Measurements from ENCODE around the gene BLM. TPM values are rescaled to one million over a fixed set of nuclear protein-coding genes. Genes with fewer than 3 reads are reported as not detected.

The BLM gene
- total and polyA plus RNA-seq, 10 of the 15 experiments (the other 5 are each of a cell fraction or from before 2014, with no cell fraction given), result 23.0 to 68.4 (median 43.9) TPM

GRCh38 chr15:90716317-90716975 is 700 bp upstream of the BLM start (continued):
- TF ChIP-seq ZNF207 (IDR thresholded peaks at IDR 0.05; ENCODE audit: borderline replicate concordance), result 0 out of 2 replicates have a peak, but pooled peaks have one; percentile 27
- TF ChIP-seq SMARCA5 (IDR thresholded peaks at IDR 0.05), result peak; percentile 62; the same call in 1 of the 2 replicates

- ChIA-PET CTCF (interaction anchor here (1.4 to 5.1 kb wide), 3 partner anchors 168 to 214 kb away, joined by 4 to 24 read pairs (median 14); partner anchors contain the start of gene HDDC3), SMC1A (ENCODE audit: uncharacterized antibody, unreplicated experiment) (interaction anchor here (0.6 to 2.3 kb wide), 11 partner anchors 7 to 168 kb away, joined by 3 to 12 read pairs (median 4); no protein-coding TSS in a partner anchor), POLR2A (interaction anchor here (0.5 to 1.7 kb wide), 4 partner anchors 10 to 213 kb away, joined by 3 to 7 read pairs (median 4); partner anchors contain the start of gene HDDC3), RAD21 (ENCODE audit: unreplicated experiment) (interaction anchor here (0.8 to 1.5 kb wide), 5 partner anchors 10 to 215 kb away, joined by 3 to 8 read pairs (median 5); partner anchors contain the start of gene HDDC3)
- Histone ChIP-seq H3K9ac (ENCODE audit: control insufficient read depth, insufficient read depth, low read length) (peak overlapping the region; percentile 88), H3K4me1 (ENCODE audit: control insufficient read depth, insufficient read depth, low read length) (peaks cover 8% of the 10 kb centered on the region), H3K27ac (ENCODE audit: control insufficient read depth, insufficient read depth) (peak overlapping the region; percentile 81; the same call in 1 of the 2 replicates), H3K36me3 (ENCODE audit: control insufficient read depth in 2 of 2, insufficient read depth in 2 of 2, low read length in 1 of 2) (0 out of 4 replicates have a peak, but pooled peaks cover 0 to 4% of the 10 kb centered on the region in 2 experiments), H3K9me3 (replicated peaks; ENCODE audit: control insufficient read depth, insufficient read depth, low read length) (no peaks in the 10 kb centered on the region; the same call in 2 of the 3 replicates), H3K4me3 (peak overlapping the region; percentile 71), H3K4me2 (ENCODE audit: control insufficient read depth, insufficient read depth) (peak overlapping the region; percentile 36), H2AFZ (ENCODE audit: control insufficient read depth, low read depth, low read length) (no peak overlapping the region), H3K79me2 (ENCODE audit: control insufficient read depth, insufficient read depth, low read length) (peaks cover 45% of the 10 kb centered on the region), H3K27me3 (replicated peaks in 1 of 2; ENCODE audit: control insufficient read depth in 2 of 2, insufficient read depth in 2 of 2, low read length in 1 of 2) (no peaks in the 10 kb centered on the region), H4K20me1 (ENCODE audit: control insufficient read depth, insufficient read depth) (no peaks in the 10 kb centered on the region)
- ATAC-seq (no peak), FAIRE-seq (no peak), DNase-seq (ENCODE audit: low read depth, low spot score) (no peak)
- in situ Hi-C loops (cut with MboI), result no loop called here
- WGBS (ENCODE audit: insufficient coverage, insufficient replicate concordance, low lambda C conversion rate, missing lambda C conversion rate), result 2% methylated on average over 5 of the region's 5 CpGs
- TF ChIP-seq PKNOX1 (IDR thresholded peaks at IDR 0.05), result peak; percentile 74
- TF ChIP-seq CREM (IDR thresholded peaks at IDR 0.05; ENCODE audit: low read depth), result no peak
- intact Hi-C loops (cut with micrococcal nuclease; ENCODE audit: unreplicated experiment), result loop anchor here (5.0 kb wide), 3 partner anchors 154 to 214 kb away; partner anchors contain the start of gene HDDC3
- TSS peak; percentile 83 for BruUV-seq (replicated peaks)
These were observed 1.1 kb downstream of the BLM start for GRCh38 chr15:90718232-90718631.

Measured in GM12878 (cell line).